Activated T-cell treated with anti-CD3 and anti-CD28 coated beads for 48 hours (primary cell): ENCODE data around the gene GLB1L.
"Not testable (repeated sequence)": the region's sequence is repeated elsewhere in the genome, so short reads cannot be mapped to it uniquely, and the experiment has no call there.

Experiments used
- DNase-seq: peaks from one replicate; pipeline ENCODE4 v3.0.0-alpha.2; 2020; ENCODE audit warnings: low read depth

Gene GLB1L

GRCh38 chr2:219206328-219207133, 38.7 kb downstream of the GLB1L start, which contains the start of gene ZFAND2B:
ZFAND2B (plus strand) TSS chr2:219206782; CDS start chr2:219206988, 206 bp downstream.
- DNase-seq: peak; percentile 96

GRCh38 chr2:219205981-219206327, 39.3 kb downstream of the GLB1L start:
- DNase-seq: no peak

DNA sequence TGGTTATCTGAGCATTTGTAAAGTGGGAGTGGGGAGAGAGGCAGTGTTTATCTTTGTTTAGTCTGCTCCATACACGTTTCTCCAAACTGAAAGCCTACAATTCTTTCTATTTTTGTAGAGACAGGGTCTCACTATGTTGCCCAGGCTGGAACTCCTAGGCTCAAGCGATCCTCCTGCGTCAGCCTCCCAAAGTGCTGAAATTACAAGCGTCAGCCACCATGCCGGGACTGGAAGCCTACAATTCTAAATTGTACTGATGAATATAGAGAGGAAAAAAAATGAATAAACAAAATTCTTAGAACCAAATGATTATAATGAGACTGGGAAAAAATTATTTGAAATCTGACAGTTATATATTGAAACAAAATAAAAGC, 40.1 kb downstream of the GLB1L start:
- no peak for DNase-seq

DNA sequence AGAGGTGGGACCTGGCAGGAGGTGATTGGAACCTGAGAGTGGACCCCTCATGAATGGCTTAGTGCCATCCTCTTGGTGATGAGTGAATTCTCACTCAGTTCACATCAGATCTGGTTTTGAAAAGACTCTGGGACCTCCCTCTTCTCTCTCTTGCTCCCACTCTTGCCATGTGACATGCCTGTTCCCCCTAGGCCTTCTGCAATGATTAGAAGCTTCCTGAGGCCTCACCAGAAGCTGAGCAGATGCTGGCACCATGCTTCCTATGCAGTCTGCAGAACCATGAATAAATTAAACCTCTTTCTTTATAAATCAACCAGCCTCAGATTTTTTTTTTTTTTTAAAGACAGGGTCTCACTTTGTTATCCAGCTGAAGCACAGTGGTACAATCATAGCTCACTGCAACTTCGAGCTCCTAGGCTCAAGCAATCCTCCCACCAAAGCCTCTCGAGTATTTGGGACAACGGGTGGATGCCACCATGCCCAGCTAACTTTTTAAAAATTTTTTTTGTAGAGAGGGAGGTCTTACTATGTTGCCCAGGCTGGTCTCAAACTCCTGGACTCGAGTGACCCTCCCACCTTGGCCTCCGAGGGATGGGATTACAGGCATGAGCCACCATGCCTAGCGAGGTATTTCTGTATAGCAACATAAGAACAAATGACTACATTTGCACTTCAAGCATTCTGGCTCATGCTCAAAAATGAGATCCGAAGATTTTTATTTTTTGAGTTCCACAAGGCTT, 40.6 kb downstream of the GLB1L start:
- no peak for DNase-seq

GRCh38 chr2:219201331-219201730, 43.9 kb downstream of the GLB1L start:
- DNase-seq: not testable (repeated sequence)

DNA sequence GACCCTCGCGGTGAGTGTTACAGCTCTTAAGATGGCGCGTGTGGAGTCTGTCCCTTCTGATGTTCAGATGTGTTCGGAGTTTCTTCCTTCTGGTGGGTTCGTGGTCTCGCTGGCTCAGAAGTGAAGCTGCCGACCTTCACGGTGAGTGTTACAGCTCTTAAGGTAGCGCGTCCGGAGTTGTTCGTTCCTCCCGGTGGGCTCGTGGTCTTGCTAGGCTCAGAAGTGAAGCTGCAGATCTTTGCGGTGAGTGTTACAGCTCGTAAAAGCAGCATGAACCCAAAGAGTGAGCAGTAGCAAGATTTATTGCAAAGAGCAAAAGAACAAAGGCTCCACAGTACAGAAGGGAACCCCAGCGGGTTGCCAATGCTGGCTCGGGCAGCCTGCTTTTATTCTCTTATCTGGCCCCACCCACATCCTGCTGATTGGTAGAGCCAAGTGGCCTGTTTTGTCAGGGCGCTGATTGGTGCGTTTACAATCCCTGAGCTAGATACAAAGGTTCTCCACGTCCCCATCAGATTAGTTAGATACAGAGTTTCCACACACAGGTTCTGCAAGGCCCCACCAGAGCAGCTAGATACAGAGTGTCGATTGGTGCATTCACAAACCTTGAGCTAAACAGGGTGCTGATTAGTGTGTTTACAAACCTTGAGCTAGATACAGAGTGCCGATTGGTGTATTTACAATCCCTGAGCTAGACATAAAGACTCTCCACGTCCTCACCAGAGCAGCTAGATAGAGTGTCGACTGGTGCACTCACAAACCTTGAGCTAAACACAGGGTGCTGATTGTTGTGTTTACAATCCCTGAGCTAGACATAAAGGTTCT, 44.5 kb downstream of the GLB1L start:
- peak; percentile 24 for DNase-seq

GRCh38 chr2:219199470-219200211, 45.6 kb downstream of the GLB1L start:
- no peak for DNase-seq

DNA sequence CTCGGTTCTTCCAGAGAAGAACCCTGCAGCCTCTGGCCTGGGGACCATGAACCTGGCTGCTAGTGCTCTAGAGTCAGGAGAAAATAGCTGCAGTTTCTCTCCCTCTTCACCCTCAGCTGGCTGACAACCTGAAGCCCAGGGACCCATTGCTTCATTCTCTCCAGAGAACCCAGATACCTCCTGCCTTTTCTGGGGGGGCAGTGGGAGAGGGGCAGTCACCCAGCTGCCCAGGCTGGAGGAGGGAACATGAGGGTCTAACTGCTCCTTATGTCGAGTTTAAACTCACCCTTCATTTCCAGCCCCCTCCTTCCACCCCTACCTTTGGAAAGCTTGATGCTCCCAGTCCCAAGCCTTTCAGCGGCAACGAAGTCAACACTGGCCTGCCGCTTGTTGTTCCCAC, 46.3 kb downstream of the GLB1L start:
- no peak for DNase-seq

DNA sequence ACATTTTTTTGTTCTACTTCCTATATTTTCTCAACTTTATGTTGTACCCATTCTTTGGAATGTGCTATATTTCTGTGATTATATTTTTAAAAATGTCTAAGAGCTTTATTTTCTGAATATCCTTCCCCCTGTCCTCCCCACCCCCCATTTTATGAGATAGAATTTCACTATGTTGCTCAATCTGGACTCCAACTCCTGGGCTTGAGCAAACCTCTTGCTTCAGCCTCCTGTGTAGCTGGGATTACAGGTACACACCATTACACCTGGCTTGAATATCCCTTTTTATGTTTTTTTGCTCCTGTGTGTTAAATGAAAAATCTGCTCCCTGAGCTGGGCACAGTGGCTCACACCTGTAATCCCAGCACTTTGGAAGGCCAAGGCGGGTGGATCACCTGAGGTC, 47.9 kb downstream of the GLB1L start:
- DNase-seq: no peak

GRCh38 chr2:219186754-219187456, 58.3 kb downstream of the GLB1L start:
- no peak for DNase-seq
